ENCODE data around the gene PRLR.

GRCh38 chr5:35145691-35146317, 84.5 kb downstream of the PRLR start:
- no peak for TF ChIP-seq POLR2A (IDR thresholded peaks at IDR 0.05)
- no peak for TF ChIP-seq CTCF (IDR thresholded peaks at IDR 0.05)

Data from uterus (tissue), 2 donors.